Aortic smooth muscle cell (primary cell): ENCODE measurements around the gene PRPH2. TPM values are rescaled to one million over a fixed set of nuclear protein-coding genes. Genes with fewer than 3 reads are reported as not detected.

Source experiments
- total RNA-seq: library from RNA; depleted of rRNA; stranded (reverse); fragments of >200 nt; gene quantifications from 2 replicates; pipeline ENCODE4 v1.2.3, GENCODE V29; 2014

The PRPH2 gene
- 0.25 and 0.79 TPM in 2 replicates for total RNA-seq

GRCh38 chr6:42722497-42722896 is at the start of gene PRPH2:
Gene PRPH2, minus strand, starts transcription at chr6:42722597. Its CDS starts 263 bp downstream, at chr6:42722334.

GRCh38 chr6:42745640-42746462 is 23.5 kb upstream of the PRPH2 start, which contains the start of gene TBCC:
Gene TBCC, minus strand, starts transcription at chr6:42746103. Its CDS starts 30 bp downstream, at chr6:42746073.

Other genes starting within 250 kb of the PRPH2 start
- 27.6 and 33.4 TPM in 2 replicates for gene UBR2, start 158.6 kb downstream of the PRPH2 start, total RNA-seq
- 38.6 and 40.6 TPM in 2 replicates for gene TBCC, start 23.5 kb upstream of the PRPH2 start, total RNA-seq
- 6.2 and 8.0 TPM in 2 replicates for gene BICRAL, start 59.5 kb upstream of the PRPH2 start, total RNA-seq
- gene RPL7L1, start 157.0 kb upstream of the PRPH2 start, total RNA-seq, result 78.2 and 79.4 TPM in 2 replicates
- gene PTCRA, start 193.5 kb upstream of the PRPH2 start, total RNA-seq, result 0.12 TPM in 1 of 2 replicates, not detected in the other
- 25.8 and 31.8 TPM in 2 replicates for gene CNPY3, start 206.9 kb upstream of the PRPH2 start, total RNA-seq
- gene GNMT, start 238.2 kb upstream of the PRPH2 start, total RNA-seq, result 0.19 TPM in 1 of 2 replicates, not detected in the other